H1 (cell line): Measurements from ENCODE around the gene VRK2. TPM values are rescaled to one million over a fixed set of nuclear protein-coding genes. Genes with fewer than 3 reads are reported as not detected.

Experiments used
- CTCF ChIA-PET: fragments of 300-600 bp; sonication (Branson Sonifier 250); formaldehyde crosslinking; loops from one replicate; lab custom pipeline; 2021; ENCODE audit not compliant: partially characterized antibody; lab: Charles Lee
- POLR2A ChIA-PET: fragments of 300-600 bp; sonication (Branson Sonifier 250); formaldehyde crosslinking; loops from one replicate; lab custom pipeline; 2021; ENCODE audit warnings: inconsistent platforms; ENCODE audit not compliant: partially characterized antibody; lab: Charles Lee
- DNase-seq, 2 experiments: peaks; one replicate each; pipeline versions ENCODE4 v3.0.0 to v3.0.0-alpha.2; 2010 to 2022; ENCODE audit warnings: low spot score in 2 of 2, low read depth in 1 of 2, mixed read lengths in 1 of 2
- FAIRE-seq: peaks from 2 replicates; lab custom pipeline; 2011; peaks lifted over from hg19 to GRCh38; lab: Jason Lieb, UNC
- H2AFZ ChIP-seq: 2 replicates; pipeline ENCODE4 v1.8.1; 2012; ENCODE audit warnings: low read length, inconsistent platforms
- H2AK5ac ChIP-seq: 2 replicates; pipeline ENCODE4 v1.6.1; 2013; ENCODE audit warnings: low read depth, low read length
- H2BK120ac ChIP-seq: replicated peaks from 2 replicates; pipeline ENCODE3; 2013; ENCODE audit warnings: low read depth, low read length, inconsistent platforms
- H2BK12ac ChIP-seq: 2 replicates; pipeline ENCODE4 v1.6.1; 2013; ENCODE audit warnings: low read depth, low read length
- H2BK15ac ChIP-seq: 2 replicates; pipeline ENCODE4 v1.6.1; 2013; ENCODE audit warnings: low read length
- H2BK20ac ChIP-seq: 2 replicates; pipeline ENCODE4 v1.6.1; 2013; ENCODE audit warnings: low read length
- H2BK5ac ChIP-seq: 2 replicates; pipeline ENCODE4 v1.6.1; 2013; ENCODE audit warnings: low read depth, low read length
- H3K14ac ChIP-seq: 2 replicates; pipeline ENCODE4 v1.6.1; 2013; ENCODE audit warnings: inconsistent platforms; ENCODE audit not compliant: insufficient read length
- H3K18ac ChIP-seq: 2 replicates; pipeline ENCODE4 v1.6.1; 2013; ENCODE audit warnings: low read length; ENCODE audit errors: extremely low read depth
- H3K23ac ChIP-seq: 2 replicates; pipeline ENCODE4 v1.6.1; 2013; ENCODE audit warnings: inconsistent platforms; ENCODE audit not compliant: insufficient read length
- H3K23me2 ChIP-seq: 2 replicates; pipeline ENCODE4 v1.6.1; 2013; ENCODE audit warnings: low read depth, low read length
- H3K27ac ChIP-seq: 2 replicates; pipeline ENCODE4 v1.6.1; 2011; ENCODE audit warnings: low read depth, low read length, inconsistent platforms
- H3K27me3 ChIP-seq, 4 experiments: replicated peaks in 1 of 4; 1 replicate in 1 of 4; 2 replicates in 3 of 4; pipeline versions ENCODE4 v1.6.1 to v1.8.1; 2011 to 2013; ENCODE audit warnings: low read length in 3 of 4, mild to moderate bottlenecking in 3 of 4, inconsistent platforms in 2 of 4, mixed read lengths in 2 of 4, moderate library complexity in 1 of 4; ENCODE audit not compliant: control insufficient read depth in 3 of 4, insufficient read depth in 3 of 4; ENCODE audit errors: extremely low read depth in 1 of 4
- H3K36me3 ChIP-seq, 4 experiments: 2 replicates each; pipeline versions ENCODE4 v1.6.1 to v1.8.1; 2011 to 2013; ENCODE audit warnings: mild to moderate bottlenecking in 4 of 4, low read length in 3 of 4, moderate library complexity in 2 of 4, control low read depth in 1 of 4, inconsistent platforms in 1 of 4; ENCODE audit not compliant: insufficient read depth in 4 of 4, control insufficient read depth in 2 of 4
- H3K4ac ChIP-seq: replicated peaks from 2 replicates; pipeline ENCODE3; 2013; ENCODE audit warnings: low read length, low read depth, mixed read lengths, inconsistent platforms; ENCODE audit not compliant: insufficient read length
- H3K4me1 ChIP-seq, 4 experiments: replicated peaks in 1 of 4; 1 replicate in 1 of 4; 2 replicates in 3 of 4; pipeline versions ENCODE4 v1.6.1 to v1.8.1; 2011 to 2013; ENCODE audit warnings: low read length in 3 of 4, inconsistent platforms in 2 of 4, mixed read lengths in 1 of 4; ENCODE audit not compliant: insufficient read depth in 4 of 4, control insufficient read depth in 3 of 4
- H3K4me2 ChIP-seq, 2 experiments: 2 replicates each; pipeline versions ENCODE4 v1.6.1 to v1.8.1; 2011 to 2013; ENCODE audit warnings: low read depth in 2 of 2, low read length in 2 of 2, control low read depth in 1 of 2, inconsistent platforms in 1 of 2, mild to moderate bottlenecking in 1 of 2; ENCODE audit not compliant: insufficient read depth in 1 of 2
- H3K4me3 ChIP-seq, 4 experiments: fragments of 200-600, 300-600 bp in 1 of 4; sonication (generic), shearing (Covaris generic), sonication (Bioruptor Twin) in 1 of 4; 2 replicates each; pipeline versions ENCODE4 v1.5.1 to v1.8.1; 2011 to 2016; ENCODE audit warnings: low read length in 4 of 4, low read depth in 3 of 4, control low read depth in 2 of 4, inconsistent platforms in 2 of 4, mild to moderate bottlenecking in 2 of 4, mixed read lengths in 1 of 4, moderate library complexity in 1 of 4; ENCODE audit not compliant: insufficient read depth in 2 of 4; ENCODE audit errors: extremely low read depth in 1 of 4
- H3K56ac ChIP-seq: replicated peaks from 2 replicates; pipeline ENCODE3; 2013; ENCODE audit warnings: low read depth, mild to moderate bottlenecking, mixed read lengths, low read length, inconsistent platforms; ENCODE audit not compliant: insufficient read length
- H3K79me1 ChIP-seq: 2 replicates; pipeline ENCODE4 v1.6.1; 2013; ENCODE audit warnings: low read depth, low read length, control low read depth
- H3K79me2 ChIP-seq, 2 experiments: 2 replicates each; pipeline versions ENCODE4 v1.6.1 to v1.8.1; 2012 to 2013; ENCODE audit warnings: low read length in 2 of 2, mild to moderate bottlenecking in 2 of 2, inconsistent platforms in 1 of 2; ENCODE audit not compliant: insufficient read depth in 2 of 2, control insufficient read depth in 1 of 2
- H3K9ac ChIP-seq, 4 experiments: replicated peaks in 1 of 4; 1 replicate in 1 of 4; 2 replicates in 3 of 4; pipeline versions ENCODE4 v1.6.1 to v1.8.1; 2011 to 2013; ENCODE audit warnings: low read depth in 3 of 4, low read length in 3 of 4, control low read depth in 2 of 4, mild to moderate bottlenecking in 2 of 4, moderate library complexity in 2 of 4, inconsistent platforms in 1 of 4; ENCODE audit errors: extremely low read depth in 1 of 4
- H3K9me3 ChIP-seq, 2 experiments: 2 replicates each; pipeline versions ENCODE4 v1.6.1 to v1.8.1; 2012 to 2013; ENCODE audit warnings: mild to moderate bottlenecking in 2 of 2, moderate library complexity in 2 of 2, control low read depth in 1 of 2, inconsistent platforms in 1 of 2, low read depth in 1 of 2, low read length in 1 of 2, mixed read lengths in 1 of 2; ENCODE audit not compliant: insufficient read depth in 2 of 2
- H4K20me1 ChIP-seq, 2 experiments: replicated peaks in 1 of 2; 2 replicates each; pipeline versions ENCODE3 to v1.8.1; 2011 to 2013; ENCODE audit warnings: inconsistent platforms in 2 of 2, low read length in 2 of 2, mild to moderate bottlenecking in 1 of 2; ENCODE audit not compliant: insufficient read depth in 2 of 2, control insufficient read depth in 1 of 2
- H4K5ac ChIP-seq: 2 replicates; pipeline ENCODE4 v1.6.1; 2013; ENCODE audit warnings: low read length, low read depth, mixed read lengths, inconsistent platforms; ENCODE audit not compliant: insufficient read length
- H4K8ac ChIP-seq: 2 replicates; pipeline ENCODE4 v1.8.0; 2013; ENCODE audit warnings: mild to moderate bottlenecking, moderate library complexity, low read length, inconsistent platforms; ENCODE audit not compliant: insufficient read depth; ENCODE audit errors: extremely low read depth
- H4K91ac ChIP-seq: replicated peaks from 2 replicates; pipeline ENCODE3; 2013; ENCODE audit warnings: low read length, mixed read lengths, inconsistent platforms; ENCODE audit not compliant: insufficient read length
- ATF2 ChIP-seq: IDR thresholded peaks from 2 replicates; pipeline ENCODE4 v1.6.1; 2012; ENCODE audit warnings: low read length, inconsistent platforms
- SIX5 ChIP-seq: IDR thresholded peaks from 2 replicates; pipeline ENCODE4 v1.6.1; 2011; ENCODE audit warnings: mild to moderate bottlenecking, low read depth, low read length
- SRF ChIP-seq: IDR thresholded peaks from 2 replicates; pipeline ENCODE4 v1.6.1; 2011; ENCODE audit warnings: mild to moderate bottlenecking, low read depth, low read length, moderate library complexity
- TEAD4 ChIP-seq: IDR thresholded peaks from 2 replicates; pipeline ENCODE4 v1.6.1; 2012; ENCODE audit warnings: low read depth, low read length, inconsistent platforms, mixed read lengths
- polyA plus RNA-seq, 7 experiments: library from polyadenylated mRNA; depleted of rRNA in 3 of 7; stranded (reverse) in 5 of 7; unstranded in 2 of 7; fragments of >200 nt in 5 of 7; fragments of 200-250 nt in 2 of 7; gene quantifications; 1 replicate in 5 of 7; 2 replicates in 1 of 7; 4 replicates in 1 of 7; pipeline versions ENCODE4 v1.2.1 to v1.2.3, GENCODE V29; 2011 to 2013; ENCODE audit warnings: missing spikeins in 2 of 7, mixed read lengths in 2 of 7
- total RNA-seq: library from RNA; stranded (reverse); fragmentation: NEBNext Ultra II Directional; extraction: Animal tissue kit (Norgen Biotek cat#: 25700); gene quantifications from 2 replicates; pipeline ENCODE4 v1.2.1, GENCODE V29; 2021

The VRK2 gene
- total and polyA plus RNA-seq, 2 of the 8 experiments (the other 6 are each of a cell fraction or from before 2014, with no cell fraction given) = 7.6 to 27.8 TPM

- no peaks in the 10 kb centered on the region for H3K23me2 ChIP-seq
- H3K18ac ChIP-seq = no peak overlapping the region
- H3K4ac ChIP-seq = no peak overlapping the region
- no peaks in the 10 kb centered on the region for H3K79me2 ChIP-seq
- no peaks in the 10 kb centered on the region for H3K9me3 ChIP-seq
- no peak overlapping the region for H4K91ac ChIP-seq
- no peak overlapping the region for H3K23ac ChIP-seq
- no peak overlapping the region for H2BK5ac ChIP-seq
- no peak overlapping the region for H2BK20ac ChIP-seq
- DNase-seq (no peak), FAIRE-seq (no peak)
- no peak overlapping the region for H2BK120ac ChIP-seq
- no peak overlapping the region for H2AFZ ChIP-seq
- no peak overlapping the region for H3K4me2 ChIP-seq
- no peak overlapping the region for H4K8ac ChIP-seq
- H3K14ac ChIP-seq = no peak overlapping the region
- H2BK12ac ChIP-seq = no peak overlapping the region
- H3K4me3 ChIP-seq = no peak overlapping the region
- no peak overlapping the region for H4K5ac ChIP-seq
- ChIA-PET POLR2A (no interaction called here), CTCF (interaction anchor here (0.9 to 2.0 kb wide), 4 partner anchors 11 to 290 kb away, joined by 4 to 6 read pairs (median 4); no protein-coding TSS in a partner anchor)
- H3K79me1 ChIP-seq = no peaks in the 10 kb centered on the region; the same call in 1 of the 2 replicates
- no peaks in the 10 kb centered on the region for H3K4me1 ChIP-seq
- H2AK5ac ChIP-seq = no peak overlapping the region
- H2BK15ac ChIP-seq = no peak overlapping the region
- H3K56ac ChIP-seq = no peak overlapping the region
- no peaks in the 10 kb centered on the region for H3K27me3 ChIP-seq
- H3K36me3 ChIP-seq = peaks cover 2 to 42% (median 21%) of the 10 kb centered on the region in 4 experiments; a peak in 7 of 8 replicates
- no peak overlapping the region for H3K27ac ChIP-seq
- TF ChIP-seq SRF (no peak), ATF2 (no peak), SIX5 (no peak), TEAD4 (no peak)
- no peak overlapping the region for H3K9ac ChIP-seq
- peaks cover 0 to 3% of the 10 kb centered on the region in 2 experiments for H4K20me1 ChIP-seq
Observed at GRCh38 chr2:58157754-58158153, 111.1 kb downstream of the VRK2 start.
